HepG2 (cell line): ENCODE measurements around the gene DAPK1.

ENCODE experiments used
- NR2F1 ChIP-seq, 2 experiments: fragments of 450-650 bp in 1 of 2; formaldehyde crosslinking in 1 of 2; IDR thresholded peaks; 2 replicates each; pipeline versions ENCODE4 v1.5.0 to v1.6.1; 2016 to 2020; ENCODE audit warnings: mild to moderate bottlenecking in 1 of 2, missing compliant biosample characterization in 1 of 2, missing genetic modification reagents in 1 of 2, moderate library complexity in 1 of 2
- POLR2A ChIP-seq, 2 experiments: IDR thresholded peaks; 2 replicates each; pipeline ENCODE4 v1.6.1; 2011; ENCODE audit warnings: low read depth in 2 of 2, low read length in 2 of 2, mild to moderate bottlenecking in 1 of 2, moderate library complexity in 1 of 2; ENCODE audit not compliant: insufficient read depth in 1 of 2
- PRDM10 ChIP-seq: sonication (generic); formaldehyde crosslinking; IDR thresholded peaks from 2 replicates; pipeline ENCODE4 v1.4.0; 2020; ENCODE audit warnings: low read depth, missing genetic modification reagents
- ZNF841 ChIP-seq: sonication (generic); formaldehyde crosslinking; IDR thresholded peaks from 2 replicates; pipeline ENCODE4 v1.8.1; 2023; ENCODE audit warnings: missing genetic modification reagents, borderline replicate concordance

- TF ChIP-seq ZNF841 (CRISPR knock-in tag), result no peak
- no peak for TF ChIP-seq NR2F1 (CRISPR knock-in tag; IDR thresholded peaks at IDR 0.05)
- no peak for TF ChIP-seq PRDM10
- no peak for TF ChIP-seq POLR2A (IDR thresholded peaks at IDR 0.05; ENCODE audit: insufficient read depth in 1 of 2, low read depth in 2 of 2, low read length in 2 of 2)
Measured at GRCh38 chr9:87628346-87628745, 130.7 kb downstream of the DAPK1 start.
